Neural progenitor cell (in vitro differentiated cells): ENCODE measurements around the gene EMILIN1. TPM values are rescaled to one million over a fixed set of nuclear protein-coding genes. Genes with fewer than 3 reads are reported as not detected.
"Not testable (repeated sequence)": the region's sequence is repeated elsewhere in the genome, so short reads cannot be mapped to it uniquely, and the experiment has no call there.

Experiments used
- DNase-seq: peaks from one replicate; pipeline ENCODE4 v3.0.0-alpha.2; 2016; ENCODE audit warnings: low spot score
- H2AFZ ChIP-seq: fragments of 200-600 bp; sonication (generic); replicated peaks from 2 replicates; pipeline ENCODE4 v1.6.1; 2016; ENCODE audit warnings: antibody characterized with exemption
- H3F3A ChIP-seq: fragments of 200-600 bp; sonication (generic); 2 replicates; pipeline ENCODE4 v1.6.1; 2016; ENCODE audit warnings: antibody characterized with exemption, low read depth
- H3K27ac ChIP-seq: fragments of 200-600 bp; sonication (generic); 2 replicates; pipeline ENCODE4 v1.5.1; 2016; ENCODE audit warnings: mild to moderate bottlenecking
- H3K27me3 ChIP-seq: fragments of 200-600 bp; sonication (generic); 2 replicates; pipeline ENCODE4 v1.6.1; 2016; ENCODE audit warnings: mild to moderate bottlenecking, moderate library complexity
- H3K36me3 ChIP-seq: fragments of 200-600 bp; sonication (generic); 2 replicates; pipeline ENCODE4 v1.5.1; 2016
- H3K4me1 ChIP-seq: fragments of 200-600 bp; sonication (generic); 2 replicates; pipeline ENCODE4 v1.6.1; 2016; ENCODE audit warnings: mixed run types
- H3K4me2 ChIP-seq: fragments of 200-600 bp; sonication (generic); 2 replicates; pipeline ENCODE4 v1.6.1; 2016
- H3K4me3 ChIP-seq: fragments of 200-600 bp; sonication (generic); 2 replicates; pipeline ENCODE4 v1.5.1; 2016
- H3K79me2 ChIP-seq: fragments of 200-600 bp; sonication (generic); 2 replicates; pipeline ENCODE4 v1.6.1; 2016; ENCODE audit warnings: low read depth
- H3K9ac ChIP-seq: fragments of 200-600 bp; sonication (generic); 2 replicates; pipeline ENCODE4 v1.6.1; 2016
- H3K9me3 ChIP-seq: fragments of 200-600 bp; sonication (generic); 2 replicates; pipeline ENCODE4 v1.5.1; 2016; ENCODE audit warnings: low read depth
- H4K20me1 ChIP-seq: fragments of 200-600 bp; sonication (generic); 2 replicates; pipeline ENCODE4 v1.6.1; 2016; ENCODE audit warnings: low read depth
- H3K27ac Mint-ChIP-seq: 3 replicates; pipeline ENCODE4 v1.8.0; 2021; ENCODE audit warnings: mixed read lengths
- H3K27me3 Mint-ChIP-seq: 2 replicates; pipeline ENCODE4 v1.8.0; 2022; ENCODE audit warnings: low read depth, mild to moderate bottlenecking, inconsistent platforms, moderate library complexity, mixed read lengths; ENCODE audit not compliant: insufficient read depth
- H3K36me3 Mint-ChIP-seq: 3 replicates; pipeline ENCODE4 v1.8.0; 2021; ENCODE audit warnings: mixed read lengths
- H3K4me1 Mint-ChIP-seq: 3 replicates; pipeline ENCODE4 v1.8.0; 2021; ENCODE audit warnings: mixed read lengths
- H3K4me3 Mint-ChIP-seq: 3 replicates; pipeline ENCODE4 v1.8.0; 2021; ENCODE audit warnings: mild to moderate bottlenecking, moderate library complexity, mixed read lengths
- H3K9me3 Mint-ChIP-seq: 3 replicates; pipeline ENCODE4 v1.8.0; 2020; ENCODE audit warnings: mixed read lengths
- CTCF ChIP-seq: fragments of 200-600 bp; sonication (generic); IDR thresholded peaks from 2 replicates; pipeline ENCODE4 v1.5.1; 2017; ENCODE audit warnings: antibody characterized with exemption, mild to moderate bottlenecking
- EZH2 ChIP-seq: fragments of 200-600 bp; sonication (generic); IDR thresholded peaks from 2 replicates; pipeline ENCODE4 v1.6.1; 2017; ENCODE audit warnings: antibody characterized with exemption, mild to moderate bottlenecking, moderate library complexity
- EZH2phosphoT487 ChIP-seq: fragments of 200-600 bp; sonication (generic); IDR thresholded peaks from 2 replicates; pipeline ENCODE4 v1.6.1; 2017; ENCODE audit warnings: antibody characterized with exemption
- total RNA-seq: library from RNA; depleted of rRNA; stranded (reverse); fragments of >200 nt; gene quantifications from 2 replicates; pipeline ENCODE4 v1.2.3, GENCODE V29; 2015; ENCODE audit warnings: low replicate concordance

EMILIN1 gene
- total RNA-seq, 1 donor from 2014 or later: 0.15 TPM

- H3K79me2 ChIP-seq: no peaks in the 10 kb centered on the region
- DNase-seq: no peak
- no peaks in the 10 kb centered on the region for H3K4me1 ChIP-seq
- Mint-ChIP-seq H3K9me3 (no peaks in the 10 kb centered on the region), H3K4me1 (no peaks in the 10 kb centered on the region), H3K4me3 (no peak overlapping the region), H3K36me3 (no peaks in the 10 kb centered on the region), H3K27me3 (peaks cover 5% of the 10 kb centered on the region), H3K27ac (no peak overlapping the region)
- H3K27ac ChIP-seq: no peak overlapping the region
- H2AFZ ChIP-seq: no peak overlapping the region
- no peaks in the 10 kb centered on the region for H3K9me3 ChIP-seq
- TF ChIP-seq EZH2 (no peak), CTCF (no peak), EZH2phosphoT487 (no peak)
- no peaks in the 10 kb centered on the region for H4K20me1 ChIP-seq
- H3K9ac ChIP-seq: no peak overlapping the region
- no peaks in the 10 kb centered on the region for H3F3A ChIP-seq
- no peaks in the 10 kb centered on the region for H3K27me3 ChIP-seq
- no peak overlapping the region for H3K4me3 ChIP-seq
- no peaks in the 10 kb centered on the region for H3K36me3 ChIP-seq
- H3K4me2 ChIP-seq: no peak overlapping the region
Observed at GRCh38 chr2:27109083-27109482, 30.7 kb downstream of the EMILIN1 start.

- not testable (repeated sequence) for H3K4me1 ChIP-seq, H2AFZ ChIP-seq, H4K20me1 ChIP-seq, H3K36me3 ChIP-seq, H3K27me3 Mint-ChIP-seq, H3K4me3 ChIP-seq, H3K9ac ChIP-seq, H3K27ac ChIP-seq, H3K4me3 Mint-ChIP-seq, H3K36me3 Mint-ChIP-seq, H3K4me2 ChIP-seq, DNase-seq, H3K9me3 ChIP-seq, H3K9me3 Mint-ChIP-seq, H3K27ac Mint-ChIP-seq, H3K79me2 ChIP-seq, H3K27me3 ChIP-seq, H3F3A ChIP-seq
- peaks cover 10% of the 10 kb centered on the region for H3K4me1 Mint-ChIP-seq
Observed at GRCh38 chr2:27110603-27111352, 32.4 kb downstream of the EMILIN1 start.

- not testable (repeated sequence) for H2AFZ ChIP-seq, H3K27ac ChIP-seq, H3K4me2 ChIP-seq, H3K36me3 Mint-ChIP-seq, H3K9me3 Mint-ChIP-seq, H3K36me3 ChIP-seq, H3K27me3 ChIP-seq, H3K4me1 ChIP-seq, DNase-seq, H4K20me1 ChIP-seq, H3F3A ChIP-seq, H3K9me3 ChIP-seq, H3K9ac ChIP-seq, H3K79me2 ChIP-seq, H3K27ac Mint-ChIP-seq, H3K4me3 Mint-ChIP-seq, H3K4me3 ChIP-seq
- Mint-ChIP-seq H3K27me3 (peaks cover 11% of the 10 kb centered on the region), H3K4me1 (peaks cover 10% of the 10 kb centered on the region)
Observed at GRCh38 chr2:27111392-27112078, 33.1 kb downstream of the EMILIN1 start.

GRCh38 chr2:27115519-27115918 is 37.1 kb downstream of the EMILIN1 start:
- no peak overlapping the region for H3K27ac Mint-ChIP-seq
- H3K36me3 Mint-ChIP-seq: no peaks in the 10 kb centered on the region
- peaks cover 21% of the 10 kb centered on the region for H3K4me1 Mint-ChIP-seq
- H3K9ac ChIP-seq: no peak overlapping the region
- H3K27me3 ChIP-seq: peaks cover 43% of the 10 kb centered on the region
- no peak overlapping the region for H3K4me2 ChIP-seq
- no peaks in the 10 kb centered on the region for H3K9me3 ChIP-seq
- DNase-seq: no peak
- H2AFZ ChIP-seq: no peak overlapping the region
- no peak for TF ChIP-seq EZH2
- no peak for TF ChIP-seq CTCF
- TF ChIP-seq EZH2phosphoT487: no peak
- H3K4me1 ChIP-seq: peaks cover 12% of the 10 kb centered on the region
- H3K4me3 Mint-ChIP-seq: no peak overlapping the region
- no peaks in the 10 kb centered on the region for H3K36me3 ChIP-seq
- H3F3A ChIP-seq: peaks cover 23% of the 10 kb centered on the region
- H3K79me2 ChIP-seq: no peaks in the 10 kb centered on the region
- H3K27ac ChIP-seq: no peak overlapping the region
- peaks cover 34% of the 10 kb centered on the region for H3K27me3 Mint-ChIP-seq
- no peak overlapping the region for H3K4me3 ChIP-seq
- no peaks in the 10 kb centered on the region for H4K20me1 ChIP-seq
- H3K9me3 Mint-ChIP-seq: peaks cover 2% of the 10 kb centered on the region
